SK-N-SH (cell line): ENCODE measurements around the gene DOK4. TPM values are rescaled to one million over a fixed set of nuclear protein-coding genes. Genes with fewer than 3 reads are reported as not detected.

Source experiments
- CTCF ChIA-PET: fragments of 300-600, 350-600 bp; formaldehyde crosslinking; extraction: SDS; loops from one replicate; lab custom pipeline; 2021; lab: Yijun Ruan, JAX
- POLR2A ChIA-PET: fragments of 350-600 bp; sonication (Branson Sonifier 250); formaldehyde crosslinking; extraction: SDS; loops from one replicate; lab custom pipeline; 2020; ENCODE audit warnings: antibody characterized with exemption, inconsistent platforms; lab: Yijun Ruan, JAX
- DNase-seq: peaks from one replicate; pipeline ENCODE4 v3.0.0; 2012
- H2AFZ ChIP-seq: fragments of 200-600 bp; sonication (generic); 2 replicates; pipeline ENCODE4 v1.8.1; 2016; ENCODE audit warnings: antibody characterized with exemption, mild to moderate bottlenecking, low read depth
- H3F3A ChIP-seq: fragments of 200-600 bp; sonication (generic); replicated peaks from 2 replicates; pipeline ENCODE3; 2016; ENCODE audit warnings: antibody characterized with exemption, mild to moderate bottlenecking; ENCODE audit not compliant: insufficient read depth
- H3K27ac ChIP-seq, 2 experiments: fragments of 200-500 bp in 1 of 2; fragments of 200-600 bp in 1 of 2; sonication (Bioruptor generic) in 1 of 2; sonication (generic), shearing (Covaris generic) in 1 of 2; 2 replicates each; pipeline versions ENCODE4 v1.5.1 to v1.6.1; 2014 to 2016; ENCODE audit warnings: low read depth in 2 of 2, inconsistent platforms in 1 of 2, low read length in 1 of 2, mild to moderate bottlenecking in 1 of 2, mixed read lengths in 1 of 2
- H3K27me3 ChIP-seq: fragments of 200-600 bp; sonication (generic), shearing (Covaris generic); 2 replicates; pipeline ENCODE4 v1.6.1; 2016; ENCODE audit warnings: mixed run types; ENCODE audit not compliant: insufficient read depth
- H3K36me3 ChIP-seq, 2 experiments: fragments of 200-500 bp in 1 of 2; fragments of 200-600 bp in 1 of 2; sonication (Bioruptor generic) in 1 of 2; sonication (generic) in 1 of 2; replicated peaks in 1 of 2; 2 replicates each; pipeline versions ENCODE3 to v1.5.1; 2014 to 2016; ENCODE audit warnings: low read length in 1 of 2, mild to moderate bottlenecking in 1 of 2; ENCODE audit not compliant: insufficient read depth in 2 of 2, control insufficient read depth in 1 of 2
- H3K4me1 ChIP-seq, 2 experiments: fragments of 200-500 bp in 1 of 2; fragments of 200-600 bp in 1 of 2; sonication (Bioruptor generic) in 1 of 2; sonication (generic), shearing (Covaris generic) in 1 of 2; 2 replicates each; pipeline versions ENCODE4 v1.5.1 to v1.6.1; 2014 to 2016; ENCODE audit warnings: low read depth in 1 of 2, low read length in 1 of 2, mixed run types in 1 of 2; ENCODE audit not compliant: insufficient read depth in 2 of 2, control insufficient read depth in 1 of 2
- H3K4me2 ChIP-seq: fragments of 200-600 bp; sonication (generic), shearing (Covaris generic); 2 replicates; pipeline ENCODE4 v1.6.1; 2017; ENCODE audit warnings: mixed run types
- H3K4me3 ChIP-seq, 2 experiments: fragments of 200-500 bp in 1 of 2; fragments of 200-600 bp in 1 of 2; sonication (Bioruptor generic) in 1 of 2; sonication (generic), shearing (Covaris generic) in 1 of 2; 2 replicates each; pipeline versions ENCODE4 v1.5.1 to v1.8.1; 2014 to 2016; ENCODE audit warnings: low read depth in 2 of 2, inconsistent platforms in 1 of 2, low read length in 1 of 2, mild to moderate bottlenecking in 1 of 2, mixed read lengths in 1 of 2, moderate library complexity in 1 of 2
- H3K79me2 ChIP-seq: fragments of 200-600 bp; sonication (generic); 2 replicates; pipeline ENCODE4 v1.8.1; 2017; ENCODE audit warnings: mild to moderate bottlenecking; ENCODE audit not compliant: insufficient read depth
- H3K9ac ChIP-seq: fragments of 200-600 bp; sonication (generic); 2 replicates; pipeline ENCODE4 v1.6.1; 2017; ENCODE audit warnings: mixed run types
- H3K9me2 ChIP-seq: fragments of 200-600 bp; sonication (generic); 2 replicates; pipeline ENCODE4 v1.6.1; 2017; ENCODE audit warnings: mixed run types
- H3K9me3 ChIP-seq: fragments of 200-600 bp; sonication (generic); 2 replicates; pipeline ENCODE4 v1.6.1; 2017; ENCODE audit warnings: mixed run types, mild to moderate bottlenecking, moderate library complexity
- H4K20me1 ChIP-seq: fragments of 200-600 bp; sonication (generic); 2 replicates; pipeline ENCODE4 v1.6.1; 2017; ENCODE audit warnings: mild to moderate bottlenecking, mixed run types; ENCODE audit not compliant: insufficient read depth
- CHD2 ChIP-seq: fragments of 150-350 bp; IDR thresholded peaks from 2 replicates; pipeline ENCODE4 v1.6.1; 2018; ENCODE audit warnings: low read length; ENCODE audit not compliant: partially characterized antibody
- EP300 ChIP-seq, 2 experiments: IDR thresholded peaks; 2 replicates each; pipeline versions ENCODE4 v1.4.0 to v1.6.1; 2012; ENCODE audit warnings: borderline replicate concordance in 1 of 2, low read depth in 1 of 2, low read length in 1 of 2
- FOXJ3 ChIP-seq: sonication (generic); formaldehyde crosslinking; IDR thresholded peaks from 2 replicates; pipeline ENCODE4 v1.5.1; 2020; ENCODE audit warnings: mild to moderate bottlenecking, missing genetic modification reagents
- GABPA ChIP-seq: IDR thresholded peaks from 2 replicates; pipeline ENCODE4 v1.4.0; 2012; ENCODE audit warnings: low read depth, mild to moderate bottlenecking
- GATA2 ChIP-seq: sonication (generic); formaldehyde crosslinking; IDR thresholded peaks from 2 replicates; pipeline ENCODE4 v1.5.0; 2020; ENCODE audit warnings: mild to moderate bottlenecking, missing genetic modification reagents
- POLR2AphosphoS5 ChIP-seq: IDR thresholded peaks from 2 replicates; pipeline ENCODE4 v1.6.1; 2012; ENCODE audit warnings: low read depth, low read length
- TAF1 ChIP-seq: IDR thresholded peaks from 2 replicates; pipeline ENCODE4 v1.6.1; 2012; ENCODE audit warnings: low read depth, mild to moderate bottlenecking, low read length, moderate library complexity, borderline replicate concordance
- WGBS: methylation state at CpG from one replicate; pipeline ENCODE4 v1.1.6; 2017; ENCODE audit warnings: low lambda C conversion rate; 5-methylcytosine and 5-hydroxymethylcytosine counted together
- polyA plus RNA-seq, 3 experiments: library from polyadenylated mRNA; depleted of rRNA; stranded (reverse); fragments of >200 nt; gene quantifications; 2 replicates each; pipeline ENCODE4 v1.2.3, GENCODE V29; 2012
- TF ChIP-seq, protein P1 (sequence below): IDR thresholded peaks from 2 replicates; pipeline ENCODE4 v1.4.0; 2012; ENCODE audit warnings: low read depth, borderline replicate concordance

DOK4 gene
- polyA plus RNA-seq, 1 of the 3 experiments (the other 2 are of a cell fraction) = 28.4 TPM

- ChIA-PET CTCF (interaction anchor here (1.7 to 23.0 kb wide), 4 partner anchors 12 to 86 kb away, joined by 9 to 426 read pairs (median 185); partner anchors contain the start of genes DOK4 and POLR2C), POLR2A (interaction anchor here (1.2 to 5.4 kb wide), 3 partner anchors 25 to 135 kb away, joined by 4 to 152 read pairs (median 52); partner anchors contain the start of genes CX3CL1 and DOK4)
- H3K9ac ChIP-seq = no peak overlapping the region
- no peaks in the 10 kb centered on the region for H4K20me1 ChIP-seq
- no peaks in the 10 kb centered on the region for H3K36me3 ChIP-seq
- WGBS = no CpG with 5 or more reads among the region's 3 CpGs
- peak; percentile 75 for DNase-seq
- no peaks in the 10 kb centered on the region for H3K9me2 ChIP-seq
- H3K27ac ChIP-seq = peak overlapping the region in 1 of 2 experiments; percentile 99; a peak in 2 of 4 replicates
- H3K4me3 ChIP-seq = no peak overlapping the region
- no peaks in the 10 kb centered on the region for H3K27me3 ChIP-seq
- H3K4me2 ChIP-seq = no peak overlapping the region
- no peaks in the 10 kb centered on the region for H3K79me2 ChIP-seq
- H2AFZ ChIP-seq = no peak overlapping the region
- H3K4me1 ChIP-seq = peaks cover 0 to 53% of the 10 kb centered on the region in 2 experiments; a peak in 1 of 4 replicates
- no peaks in the 10 kb centered on the region for H3F3A ChIP-seq
- peak in 1 of 2 experiments; percentile 2; a peak in 1 of 4 replicates for TF ChIP-seq EP300 (IDR thresholded peaks at IDR 0.05; ENCODE audit: borderline replicate concordance in 1 of 2, low read depth in 1 of 2, low read length in 1 of 2)
- no peak for TF ChIP-seq FOXJ3 (CRISPR knock-in tag)
- H3K9me3 ChIP-seq = no peaks in the 10 kb centered on the region
These were observed 21.7 kb upstream of the DOK4 start for GRCh38 chr16:57508035-57508425.

DNA sequence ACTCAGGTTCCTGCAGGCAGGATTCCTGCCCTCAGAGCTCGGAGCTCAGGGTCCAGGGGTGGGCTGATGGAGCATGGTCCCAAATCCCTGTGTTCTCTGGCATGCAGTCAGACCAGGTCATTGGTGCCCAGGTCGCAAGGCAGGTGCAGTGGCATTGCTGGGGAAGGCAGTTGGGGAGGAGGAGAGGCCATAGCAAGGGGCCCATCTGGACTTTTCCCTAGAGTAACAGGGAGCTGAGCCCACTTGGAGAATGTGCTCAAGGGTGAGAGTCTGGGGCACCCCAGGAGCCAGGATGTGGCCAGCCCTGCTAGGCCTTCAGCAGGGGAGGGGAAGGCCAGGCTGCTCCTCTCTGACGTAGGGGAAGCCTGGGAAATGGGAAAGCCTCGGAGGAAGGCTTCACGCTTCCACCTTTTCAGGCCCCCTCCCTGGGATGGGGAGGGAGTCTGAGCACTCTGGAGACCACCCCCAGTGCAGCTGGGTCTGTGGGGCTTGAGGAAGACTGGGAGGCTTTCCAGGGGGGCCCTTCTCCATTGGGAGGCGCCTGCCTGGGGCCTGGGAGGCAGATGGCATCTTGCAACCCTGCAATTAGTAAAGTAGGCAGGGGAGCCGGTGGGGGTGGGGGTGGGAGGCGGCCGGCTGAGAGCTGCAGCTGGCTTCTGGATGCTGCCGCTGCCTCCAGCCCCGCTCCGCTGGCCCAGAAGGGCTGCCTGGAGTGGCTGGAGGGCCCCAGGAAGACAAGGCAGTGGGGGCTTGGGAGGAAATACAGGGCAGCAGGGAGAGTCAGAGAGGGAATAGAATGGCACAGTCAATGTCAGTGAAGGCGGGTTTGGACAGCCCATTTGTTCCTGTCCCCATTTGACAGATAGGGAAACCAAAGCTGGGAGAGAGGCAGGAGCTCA lies 21.1 kb upstream of the DOK4 start:
- Histone ChIP-seq H3K9me3 (no peaks in the 10 kb centered on the region), H3F3A (no peaks in the 10 kb centered on the region), H3K27me3 (no peaks in the 10 kb centered on the region), H3K4me2 (no peak overlapping the region), H4K20me1 (no peaks in the 10 kb centered on the region), H2AFZ (no peak overlapping the region), H3K27ac (peak overlapping the region in 1 of 2 experiments; percentile 99; a peak in 3 of 4 replicates), H3K4me1 (peaks cover 0 to 56% of the 10 kb centered on the region in 2 experiments; a peak in 1 of 4 replicates), H3K36me3 (no peaks in the 10 kb centered on the region), H3K79me2 (no peaks in the 10 kb centered on the region), H3K4me3 (no peak overlapping the region), H3K9me2 (no peaks in the 10 kb centered on the region)
- peak; percentile 82 for DNase-seq
- CTCF ChIA-PET = interaction anchor here (1.7 to 23.0 kb wide), 4 partner anchors 13 to 86 kb away, joined by 9 to 426 read pairs (median 185); partner anchors contain the start of genes DOK4 and POLR2C
- WGBS = 61% methylated on average over 9 of the region's 13 CpGs
- POLR2A ChIA-PET = interaction anchor here (1.2 to 5.4 kb wide), 4 partner anchors 24 to 135 kb away, joined by 4 to 152 read pairs (median 28); partner anchors contain the start of genes CX3CL1, DOK4 and POLR2C
- TF ChIP-seq, protein P1, sequence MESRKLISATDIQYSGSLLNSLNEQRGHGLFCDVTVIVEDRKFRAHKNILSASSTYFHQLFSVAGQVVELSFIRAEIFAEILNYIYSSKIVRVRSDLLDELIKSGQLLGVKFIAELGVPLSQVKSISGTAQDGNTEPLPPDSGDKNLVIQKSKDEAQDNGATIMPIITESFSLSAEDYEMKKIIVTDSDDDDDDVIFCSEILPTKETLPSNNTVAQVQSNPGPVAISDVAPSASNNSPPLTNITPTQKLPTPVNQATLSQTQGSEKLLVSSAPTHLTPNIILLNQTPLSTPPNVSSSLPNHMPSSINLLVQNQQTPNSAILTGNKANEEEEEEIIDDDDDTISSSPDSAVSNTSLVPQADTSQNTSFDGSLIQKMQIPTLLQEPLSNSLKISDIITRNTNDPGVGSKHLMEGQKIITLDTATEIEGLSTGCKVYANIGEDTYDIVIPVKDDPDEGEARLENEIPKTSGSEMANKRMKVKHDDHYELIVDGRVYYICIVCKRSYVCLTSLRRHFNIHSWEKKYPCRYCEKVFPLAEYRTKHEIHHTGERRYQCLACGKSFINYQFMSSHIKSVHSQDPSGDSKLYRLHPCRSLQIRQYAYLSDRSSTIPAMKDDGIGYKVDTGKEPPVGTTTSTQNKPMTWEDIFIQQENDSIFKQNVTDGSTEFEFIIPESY = no peak
- TF ChIP-seq POLR2AphosphoS5 (no peak), EP300 (IDR thresholded peaks at IDR 0.05; ENCODE audit: borderline replicate concordance in 1 of 2, low read depth in 1 of 2, low read length in 1 of 2) (0 out of 4 replicates have a peak, but pooled peaks of 1 of the 2 experiments have one; percentile 24), GATA2 (CRISPR knock-in tag) (0 out of 2 replicates have a peak, but pooled peaks have one; percentile 10), CHD2 (peak; percentile 23), GABPA (no peak), TAF1 (no peak)
- TF ChIP-seq, all 33 proteins: peak for 3
- no peak overlapping the region for H3K9ac ChIP-seq
